GM19395 (cell line): ENCODE data around the gene TPCN2.
A peak's percentile ranks its signal among the peaks of the same experiment; 100 is the strongest.
"Not testable (repeated sequence)": the region's sequence is repeated elsewhere in the genome, so short reads cannot be mapped to it uniquely, and the experiment has no call there.

Source experiments
- ATAC-seq: cut with Tn5 transposase; IDR thresholded peaks from one replicate; pipeline ENCODE4 v1.9.1; 2021; ENCODE audit warnings: mild to moderate bottlenecking, moderate library complexity; ENCODE audit not compliant: unreplicated experiment

Gene TPCN2

DNA sequence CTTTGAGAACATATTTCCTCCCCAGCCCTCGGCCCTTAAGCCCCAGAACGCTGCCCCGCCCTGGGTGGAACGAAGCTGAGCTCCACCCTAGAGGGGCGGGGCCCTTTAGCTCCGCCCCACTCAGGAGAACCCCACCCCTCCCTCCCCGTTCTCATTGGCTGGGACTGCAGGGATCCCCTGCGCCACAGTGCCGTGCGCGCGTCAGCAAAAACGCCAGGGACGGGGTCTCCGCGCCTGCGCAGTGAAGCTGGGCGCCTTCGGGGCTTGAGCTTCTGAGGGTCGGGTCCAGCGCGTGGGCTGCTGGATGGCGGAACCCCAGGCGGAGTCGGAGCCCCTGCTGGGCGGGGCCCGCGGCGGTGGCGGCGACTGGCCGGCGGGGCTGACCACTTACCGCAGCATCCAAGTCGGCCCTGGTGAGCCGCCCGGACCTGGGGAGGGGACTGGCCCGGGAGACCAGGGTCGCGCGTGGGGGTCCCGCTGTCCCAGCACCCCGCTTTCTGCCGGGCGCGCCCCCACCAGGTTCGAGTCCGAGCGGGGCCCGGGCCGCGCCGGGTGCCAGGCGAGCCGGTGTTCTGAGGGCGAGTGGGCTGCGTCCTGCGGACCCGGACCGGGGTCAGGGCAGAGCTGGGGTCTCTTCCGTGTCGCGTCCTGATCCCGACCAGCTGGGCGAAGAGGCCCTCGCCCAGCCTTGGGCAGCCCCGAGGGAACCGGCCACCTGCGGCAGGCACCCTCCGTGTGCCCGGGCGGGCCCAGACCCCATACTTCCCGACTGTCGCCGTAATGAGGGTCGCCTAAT lies at the start of gene TPCN2:
TSS of gene TPCN2 (plus strand) at position 239 of the 796 bp plus-strand sequence. CDS start at position 305, 66 bp downstream.
- ATAC-seq, result peak; percentile 84

DNA sequence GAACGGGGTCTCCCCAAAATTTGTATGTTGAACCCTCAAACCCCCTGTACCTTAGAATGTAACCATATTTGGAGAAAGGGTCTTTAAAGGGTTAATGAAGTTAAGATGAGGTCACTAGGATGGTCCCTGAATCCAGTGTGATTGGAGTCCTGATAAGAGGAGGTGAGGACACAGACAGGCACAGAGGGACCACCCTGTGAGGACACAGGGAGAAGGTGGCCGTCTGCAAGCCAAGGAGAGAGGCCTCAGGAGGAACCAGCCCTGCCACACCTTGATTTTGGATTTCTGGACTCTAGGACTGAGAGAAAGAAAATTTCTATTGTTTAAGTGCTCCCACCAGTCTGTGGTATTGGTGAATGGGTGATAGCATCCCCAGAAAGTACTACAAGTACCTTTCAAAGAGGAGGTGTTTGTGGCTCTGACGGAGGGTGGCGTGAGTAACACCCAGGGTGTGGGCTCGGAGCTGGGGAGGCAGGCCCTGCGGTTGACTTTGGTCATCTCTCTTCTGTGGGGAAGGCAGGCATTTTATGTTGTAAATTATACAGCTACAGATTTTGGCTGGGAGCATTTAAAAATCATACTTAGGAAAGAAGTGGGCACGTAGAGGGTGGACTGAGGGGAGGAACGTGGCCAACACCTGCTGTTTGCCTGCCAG lies 49.5 kb upstream of the TPCN2 start:
- ATAC-seq, result no peak

DNA sequence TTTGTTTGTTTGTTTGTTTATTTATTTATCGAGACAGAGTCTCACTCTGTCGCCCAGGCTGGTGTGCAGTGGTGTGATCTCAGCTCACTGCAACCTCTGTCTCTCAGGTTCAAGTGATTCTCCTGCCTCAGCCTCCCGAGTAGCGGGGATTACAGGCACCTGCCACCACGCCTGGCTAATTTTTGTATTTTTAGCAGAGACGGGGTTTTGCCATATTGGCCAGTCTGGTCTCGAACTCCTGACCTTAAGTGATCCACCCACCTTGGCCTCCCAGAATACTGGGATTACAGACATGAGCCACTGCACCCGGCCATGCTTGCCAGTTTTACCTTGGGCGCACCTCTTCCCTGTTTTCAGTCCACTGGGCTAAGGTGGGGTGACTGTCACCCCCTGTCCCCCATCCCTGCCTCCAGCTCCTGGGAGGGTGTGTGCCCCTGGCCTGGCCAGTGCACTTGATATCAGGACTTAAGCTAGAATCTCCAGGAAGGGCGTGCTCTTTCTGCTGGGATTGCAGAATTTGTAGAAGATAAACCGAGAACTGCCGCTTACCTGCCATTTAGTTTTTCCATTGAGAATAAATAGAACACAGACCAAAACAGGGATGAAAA lies 48.9 kb upstream of the TPCN2 start:
- not testable (repeated sequence) for ATAC-seq

DNA sequence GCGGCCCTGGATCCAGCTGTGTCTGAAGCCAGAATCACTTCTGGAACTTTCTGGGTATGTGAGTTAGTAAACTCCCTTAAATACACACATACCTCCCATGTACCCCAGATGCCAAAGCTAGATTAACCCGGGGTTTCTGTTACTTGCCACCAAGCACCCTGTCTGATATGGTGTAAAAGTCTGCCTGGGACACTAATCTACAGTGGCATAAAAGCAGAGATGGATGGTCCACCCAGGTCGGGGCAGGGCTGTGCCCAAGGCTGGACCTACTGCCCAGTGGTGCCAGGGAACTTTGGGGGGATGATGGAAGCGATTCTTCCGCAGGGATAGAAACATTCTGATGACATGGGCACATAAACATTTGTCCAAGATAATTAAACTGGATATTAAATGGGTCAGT lies 48.3 kb upstream of the TPCN2 start:
- no peak for ATAC-seq

DNA sequence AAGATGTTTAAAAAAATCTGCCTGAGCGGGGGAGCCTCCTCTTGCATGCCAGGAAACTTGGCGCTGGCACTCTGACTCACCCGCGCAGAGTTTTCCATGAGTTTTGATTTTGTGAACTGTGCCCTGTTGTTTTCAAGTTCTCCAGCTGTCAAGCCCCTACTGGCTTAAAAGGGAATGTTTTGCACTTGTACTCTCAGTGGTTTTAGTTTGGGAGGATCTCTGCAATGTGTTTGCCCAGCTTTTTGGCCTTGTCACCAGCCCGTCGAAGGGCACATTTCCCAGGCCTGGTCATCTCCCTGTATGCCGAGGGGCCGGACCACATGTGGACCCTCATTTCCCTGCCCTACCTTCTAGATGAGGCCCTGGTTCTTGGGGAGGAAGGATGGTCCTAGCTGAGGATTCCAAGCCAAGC lies 47.9 kb upstream of the TPCN2 start:
- no peak for ATAC-seq

DNA sequence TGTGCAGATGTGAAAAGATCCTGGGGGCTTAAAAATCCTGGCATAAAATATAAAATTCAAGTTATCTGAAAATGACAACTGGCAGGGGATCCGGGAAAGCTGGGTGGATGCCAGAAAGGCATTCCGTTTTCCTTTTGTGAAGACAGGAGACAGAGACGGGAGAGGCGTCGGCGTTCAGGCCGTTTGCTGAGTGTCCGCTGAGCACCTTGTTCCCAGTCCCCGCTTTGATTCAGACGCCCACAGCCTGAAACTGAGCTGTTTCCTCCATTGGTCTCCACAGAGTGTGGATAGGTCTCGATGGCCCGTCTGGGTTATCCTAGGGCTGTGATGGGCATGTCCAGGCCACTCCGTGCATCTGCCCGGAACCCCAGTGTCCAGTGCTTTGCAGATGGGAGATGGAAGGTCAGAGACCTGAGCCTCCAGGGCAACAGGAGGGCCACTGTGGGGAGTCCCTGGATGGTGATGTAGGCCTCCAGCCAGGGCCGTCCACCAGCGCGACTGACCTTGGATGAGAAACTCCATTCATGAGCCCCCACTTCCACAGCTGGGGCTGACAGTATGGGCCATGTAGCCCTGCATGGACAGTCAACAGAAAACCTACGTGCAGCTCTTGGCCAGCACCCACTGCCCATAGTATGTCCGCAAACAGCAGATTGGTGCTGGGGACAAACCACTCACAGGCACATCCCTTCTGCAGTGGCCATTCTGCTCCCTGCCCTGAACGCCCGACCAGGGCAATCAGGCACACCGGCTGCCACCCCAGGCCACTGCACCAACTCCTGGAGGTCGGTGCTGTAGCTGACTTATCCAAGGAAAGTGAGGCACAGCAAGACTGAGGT lies 47.3 kb upstream of the TPCN2 start:
- no peak for ATAC-seq

DNA sequence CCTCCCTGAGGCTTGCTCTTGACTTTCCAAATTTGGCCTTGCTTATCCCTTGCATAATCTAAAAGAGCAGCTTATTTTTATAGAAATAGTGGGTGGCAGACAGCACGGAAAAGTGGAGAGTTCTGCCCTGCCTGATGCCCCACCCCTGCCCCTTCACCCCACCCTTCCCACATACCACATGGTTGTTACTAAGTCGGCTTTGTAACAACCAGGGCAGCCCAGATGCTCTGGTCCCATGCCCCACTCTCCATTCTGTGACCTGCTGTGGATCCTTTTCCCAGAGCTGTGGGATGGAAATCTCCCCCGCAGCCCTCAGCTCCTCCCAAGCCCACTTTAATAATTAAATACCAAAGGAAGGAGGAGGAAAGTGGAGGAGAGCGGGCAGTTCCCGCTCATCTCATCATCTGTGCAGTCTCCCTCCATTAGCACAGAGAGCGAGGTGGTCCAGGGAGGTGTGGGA lies 46.6 kb upstream of the TPCN2 start:
- no peak for ATAC-seq

DNA sequence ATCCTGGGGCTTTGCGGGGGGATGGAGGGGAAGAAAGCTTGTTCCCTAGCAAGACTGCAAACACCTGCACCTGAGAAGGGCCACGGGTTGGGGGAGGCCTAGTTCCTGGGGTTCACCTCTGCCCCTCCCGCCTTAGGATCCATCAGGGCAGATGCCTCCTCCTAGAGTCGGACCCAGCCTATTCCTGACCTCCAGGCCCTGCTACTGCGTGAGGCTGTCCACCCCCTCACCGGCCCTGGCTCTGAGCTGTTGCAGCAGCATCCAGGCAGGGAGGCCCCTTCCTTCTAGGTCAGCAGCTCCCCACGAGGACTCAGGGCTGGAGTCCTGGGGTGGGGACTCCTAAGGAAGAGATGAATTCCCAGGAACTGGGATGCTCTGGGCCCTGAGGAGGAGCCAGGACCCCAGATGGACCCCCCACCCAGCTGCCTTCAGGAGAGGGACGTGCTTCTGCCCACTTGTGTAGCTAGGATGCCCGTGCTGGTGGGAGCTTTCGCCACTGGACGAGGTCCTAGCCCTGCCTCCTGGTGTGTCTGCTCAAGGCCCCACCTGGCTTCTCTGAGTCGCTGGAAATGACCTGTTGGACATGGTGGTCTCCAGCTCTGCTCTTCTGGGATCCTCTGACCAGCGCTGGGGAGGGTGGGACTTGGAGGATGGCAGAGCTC lies 46.0 kb upstream of the TPCN2 start:
- no peak for ATAC-seq

DNA sequence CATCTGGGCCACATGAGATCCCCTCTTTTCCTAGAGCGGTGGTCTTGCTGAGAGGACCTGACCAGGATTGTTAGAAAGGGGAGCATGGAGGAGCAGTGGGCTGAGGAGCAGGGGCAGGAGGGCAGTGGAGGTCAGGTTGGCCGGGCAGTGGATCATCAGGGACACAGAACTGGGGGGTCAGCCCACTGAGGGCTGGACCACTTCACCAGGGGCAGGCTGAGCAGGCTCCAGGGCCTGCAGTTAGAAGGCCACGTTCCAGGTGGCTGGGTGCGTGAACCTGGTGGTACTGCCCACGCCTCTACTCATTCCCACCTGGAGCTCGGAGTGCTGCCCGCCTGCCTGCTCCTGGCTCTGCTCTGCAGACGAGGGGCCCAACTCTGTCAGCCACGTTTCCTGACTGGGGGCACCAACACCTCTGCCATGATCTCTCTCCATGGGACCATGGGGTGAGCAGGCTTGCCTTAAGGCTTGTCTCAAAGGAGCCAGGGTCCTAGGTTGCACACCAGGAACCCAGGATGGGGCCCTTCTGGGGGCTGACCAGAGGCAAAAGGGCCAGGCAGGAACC lies 45.3 kb upstream of the TPCN2 start:
- ATAC-seq, result no peak

DNA sequence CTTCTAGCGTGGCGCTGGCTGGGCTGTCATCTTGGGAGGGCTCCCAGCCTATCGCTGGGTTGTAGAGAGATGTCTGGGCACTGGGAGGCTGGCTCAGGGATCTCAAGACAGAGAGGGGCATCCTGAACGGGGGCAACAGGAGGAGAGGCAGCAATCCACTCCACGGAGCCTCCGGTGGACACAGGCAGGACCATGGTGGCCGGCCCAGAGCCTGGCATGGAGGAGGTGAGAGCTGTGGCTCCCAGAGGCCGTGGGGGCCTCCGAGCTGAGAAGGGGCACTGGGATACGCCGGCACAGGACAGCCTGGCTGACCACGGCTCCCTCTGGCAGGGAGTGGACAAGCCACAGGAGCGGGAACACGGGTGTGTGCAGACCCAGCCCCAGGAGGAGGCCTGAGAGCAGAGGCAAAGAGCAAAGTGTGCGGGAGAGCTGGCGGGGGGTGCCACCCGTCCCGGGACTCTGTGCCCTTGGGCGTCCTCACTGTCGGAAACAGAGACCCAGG lies 44.8 kb upstream of the TPCN2 start:
- no peak for ATAC-seq

DNA sequence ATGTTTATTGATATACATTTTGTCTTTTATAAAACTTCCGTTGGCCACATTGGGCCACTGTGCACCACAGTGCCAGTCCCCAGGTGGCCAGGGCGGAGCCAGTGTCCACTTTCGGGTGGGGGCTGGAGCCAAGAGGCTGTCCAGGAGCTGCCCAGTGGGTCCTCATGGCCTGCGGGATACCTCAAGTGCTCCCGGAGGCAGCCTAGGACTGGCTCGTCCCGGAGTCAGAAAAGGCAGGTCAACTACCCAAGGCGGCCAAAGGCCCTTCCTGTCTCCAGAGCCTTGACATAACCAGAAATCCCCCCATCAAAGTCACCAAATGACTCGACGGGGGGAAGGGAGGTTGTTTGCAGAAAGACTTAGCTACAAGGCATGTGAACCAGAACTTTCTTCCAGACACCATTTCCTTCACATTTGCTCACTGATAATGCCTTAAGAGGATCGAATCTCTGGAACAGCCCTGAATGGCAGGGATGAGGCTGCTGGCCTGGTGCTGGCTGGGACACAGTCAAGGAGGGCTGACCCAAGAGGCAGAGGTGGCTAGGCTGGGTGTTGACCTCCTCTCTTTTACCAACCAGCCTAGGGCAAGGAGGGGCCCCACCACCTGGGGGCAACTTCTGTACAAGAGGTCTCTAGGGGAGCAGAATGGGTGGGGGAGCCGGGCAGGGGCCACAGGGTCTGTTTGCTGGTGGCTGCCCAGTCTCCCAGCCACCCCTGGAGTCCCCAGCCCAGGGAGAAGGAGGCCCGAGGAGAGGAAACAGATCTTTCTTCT lies 44.1 kb upstream of the TPCN2 start:
- no peak for ATAC-seq

DNA sequence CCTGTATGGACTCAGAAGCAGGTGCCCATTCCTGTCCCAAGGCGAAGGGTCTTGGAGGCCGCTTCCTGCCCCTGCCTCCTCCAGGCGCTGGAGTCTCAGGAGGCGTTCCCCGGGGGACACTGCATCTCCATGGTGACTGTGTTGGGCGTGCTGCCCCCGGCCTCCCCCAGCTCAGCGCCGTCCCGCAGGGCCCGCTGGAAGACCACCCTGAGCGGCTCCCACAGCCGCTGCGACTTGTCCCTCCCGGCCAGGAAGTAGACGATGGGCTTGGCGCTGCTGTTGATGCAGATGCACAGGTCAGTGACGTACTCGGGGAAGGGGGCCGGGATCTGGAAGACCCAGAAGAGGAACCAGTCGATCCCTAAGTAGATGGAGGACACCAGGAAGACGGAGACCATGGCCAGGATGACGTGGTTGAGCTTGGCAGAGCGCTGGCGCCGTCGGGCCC lies 43.5 kb upstream of the TPCN2 start:
- no peak for ATAC-seq

DNA sequence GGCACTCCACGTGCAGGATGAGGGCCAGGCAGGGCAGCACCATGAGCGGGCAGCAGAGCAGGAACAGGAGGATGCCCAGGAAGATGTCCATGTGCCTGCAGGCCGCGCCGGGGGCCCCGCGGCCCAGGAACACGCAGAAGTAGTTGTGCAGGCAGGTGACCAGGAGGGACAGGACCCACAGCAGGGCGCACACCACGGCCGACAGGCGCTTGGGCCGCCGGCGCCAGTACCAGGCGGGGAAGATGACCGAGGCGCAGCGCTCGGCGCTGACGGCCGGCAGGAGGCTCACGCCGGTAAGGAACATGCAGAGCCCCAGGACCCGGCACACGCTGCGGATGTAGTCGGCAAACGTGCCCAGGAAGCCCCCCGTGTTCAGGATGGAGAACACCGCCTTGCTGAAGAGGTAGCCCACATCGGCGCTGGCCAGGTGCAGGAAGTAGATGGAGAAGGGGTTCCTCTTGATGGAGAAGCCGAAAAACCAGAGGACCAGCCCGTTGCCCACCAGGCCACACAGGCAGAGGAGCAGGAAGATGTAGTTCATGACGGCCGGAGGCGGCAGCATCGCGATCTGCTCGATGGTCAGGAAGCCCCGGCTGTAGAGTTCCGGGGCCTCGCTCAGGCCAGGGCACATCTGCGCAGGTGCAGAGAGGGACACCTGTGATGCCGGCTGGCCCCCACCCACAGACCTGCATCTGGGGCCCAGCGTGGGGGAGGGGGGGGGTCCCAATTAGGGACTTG lies 42.9 kb upstream of the TPCN2 start:
- no peak for ATAC-seq

DNA sequence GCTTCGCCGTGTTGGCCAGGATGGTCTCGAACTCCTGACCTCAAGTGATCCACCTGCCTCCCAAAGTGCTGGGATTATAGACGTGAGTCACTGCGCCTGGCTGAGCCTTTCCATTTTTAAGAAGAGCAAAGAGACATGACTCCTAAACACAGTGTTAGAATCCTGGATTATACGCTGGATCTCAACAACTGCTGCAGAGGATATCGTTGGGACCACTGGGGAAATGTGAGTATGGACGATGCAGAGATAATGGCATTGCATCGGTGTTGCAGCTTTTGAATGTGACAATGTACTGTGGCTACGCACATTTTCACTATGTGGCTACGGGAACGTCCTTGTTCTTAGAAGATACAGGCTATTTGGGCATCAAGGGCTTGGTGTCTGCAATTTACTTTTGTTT lies 41.9 kb upstream of the TPCN2 start:
- ATAC-seq, result no peak

DNA sequence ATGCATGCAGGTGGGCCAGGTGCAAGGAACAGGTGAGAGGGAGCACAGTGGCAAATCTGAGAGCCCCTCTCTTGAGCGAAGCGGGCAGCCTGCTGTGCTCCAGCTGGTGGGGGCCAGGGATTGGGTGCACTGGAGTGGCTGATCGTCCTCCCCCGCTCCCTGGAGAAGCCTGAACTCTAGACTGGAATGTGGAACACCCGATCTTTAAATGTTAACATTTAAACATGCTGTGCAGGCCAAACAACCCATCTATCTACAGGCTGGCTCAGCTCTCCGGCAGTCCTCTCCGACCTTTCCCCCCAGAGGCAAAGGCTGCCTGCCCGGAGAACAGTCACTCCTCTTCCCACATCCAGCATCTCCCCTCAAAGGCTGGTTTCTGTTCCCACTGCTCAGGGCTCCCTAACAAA lies 40.8 kb upstream of the TPCN2 start:
- no peak for ATAC-seq

DNA sequence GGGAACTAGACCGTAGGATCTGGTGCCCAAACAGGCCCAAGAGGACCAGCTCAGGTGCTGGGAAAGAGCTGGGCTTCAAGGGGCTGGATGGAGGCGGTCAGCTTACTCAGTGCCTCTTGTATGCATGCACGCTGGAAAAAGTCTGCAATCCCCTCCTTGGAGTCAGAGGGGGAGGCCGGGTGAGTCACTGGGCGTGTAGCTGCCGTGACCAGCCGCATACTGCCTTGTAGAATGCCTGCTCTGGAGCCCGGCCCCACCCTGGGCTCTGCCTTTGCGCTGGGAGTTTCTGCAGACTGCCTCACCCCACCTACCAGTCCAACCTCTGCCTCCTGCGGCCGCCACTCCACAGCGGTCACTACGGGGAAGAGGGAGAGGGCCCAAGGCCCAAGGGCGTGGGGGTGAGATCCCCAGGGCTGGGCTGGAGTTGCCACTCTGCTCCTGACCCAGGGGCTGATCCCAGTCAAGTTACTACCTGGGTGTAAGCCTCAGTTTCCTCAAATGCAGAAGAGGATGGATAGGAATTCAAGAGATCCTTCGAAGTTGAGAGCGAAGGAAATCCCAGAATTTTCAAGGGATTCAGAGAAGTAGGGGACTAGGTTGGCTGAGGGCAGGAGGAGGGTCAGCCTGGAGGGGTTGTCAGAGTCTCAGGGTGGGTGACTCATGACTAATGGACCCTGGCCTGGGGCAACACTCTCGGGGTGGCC lies 39.8 kb upstream of the TPCN2 start:
- no peak for ATAC-seq

DNA sequence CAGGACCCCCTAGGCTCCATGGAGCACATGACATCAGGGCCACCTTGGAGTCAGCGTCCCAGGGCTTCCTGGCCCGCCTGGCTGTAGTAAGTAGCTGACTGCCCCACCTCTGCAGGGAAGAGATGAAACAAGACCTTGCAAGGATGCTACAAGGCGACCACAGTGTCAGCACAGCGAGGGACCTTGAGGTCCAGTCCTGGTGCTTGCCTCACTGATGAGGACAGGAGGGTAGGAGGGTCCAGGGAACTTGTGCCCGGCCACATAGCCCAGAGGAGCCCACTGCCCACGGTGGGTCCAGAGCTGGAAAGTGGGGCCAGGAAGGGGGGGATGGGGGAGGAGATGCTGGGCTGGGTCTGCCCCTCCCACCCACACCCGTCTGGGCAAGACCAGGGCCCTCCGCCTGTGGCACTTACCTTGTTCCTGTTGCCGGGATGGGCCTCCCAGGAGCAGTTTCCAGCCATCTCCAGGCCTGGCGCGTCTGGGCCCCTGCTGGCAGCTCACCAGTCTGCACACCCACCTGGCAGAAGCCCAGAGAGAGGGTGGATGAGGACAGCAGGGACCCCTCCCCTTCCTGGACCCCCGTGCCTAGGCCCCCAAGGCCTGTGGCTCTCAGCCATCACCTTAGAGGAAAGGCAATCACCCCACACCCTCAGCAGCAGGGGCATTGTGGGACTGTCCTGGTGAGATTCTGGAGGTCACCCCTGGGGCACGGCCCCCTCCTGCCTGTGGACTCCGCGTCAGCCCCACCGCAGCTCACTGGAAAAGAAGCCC lies 39.1 kb upstream of the TPCN2 start:
- ATAC-seq, result no peak
